Measurements from ENCODE around the gene LARGE1.

DNA sequence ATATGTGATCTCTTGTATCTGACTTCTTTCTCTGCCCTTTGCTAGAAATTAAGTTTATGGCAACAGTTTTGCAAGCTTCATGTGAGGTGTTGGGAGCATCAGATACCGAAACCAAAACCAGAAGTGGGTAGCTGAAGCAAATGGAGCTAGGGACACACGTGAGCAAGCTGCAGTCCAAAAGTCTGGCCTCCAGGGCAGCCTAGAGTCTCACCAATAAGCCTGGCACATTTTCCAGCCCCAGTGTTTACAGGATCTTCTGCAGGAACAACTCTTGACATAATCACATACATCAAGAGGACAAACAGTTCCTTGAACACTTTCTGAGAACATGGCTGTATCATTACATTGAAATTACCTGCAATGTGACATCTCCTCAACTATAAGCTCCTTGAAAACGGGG lies 114.1 kb downstream of the LARGE1 start:
- TF ChIP-seq, protein P1, sequence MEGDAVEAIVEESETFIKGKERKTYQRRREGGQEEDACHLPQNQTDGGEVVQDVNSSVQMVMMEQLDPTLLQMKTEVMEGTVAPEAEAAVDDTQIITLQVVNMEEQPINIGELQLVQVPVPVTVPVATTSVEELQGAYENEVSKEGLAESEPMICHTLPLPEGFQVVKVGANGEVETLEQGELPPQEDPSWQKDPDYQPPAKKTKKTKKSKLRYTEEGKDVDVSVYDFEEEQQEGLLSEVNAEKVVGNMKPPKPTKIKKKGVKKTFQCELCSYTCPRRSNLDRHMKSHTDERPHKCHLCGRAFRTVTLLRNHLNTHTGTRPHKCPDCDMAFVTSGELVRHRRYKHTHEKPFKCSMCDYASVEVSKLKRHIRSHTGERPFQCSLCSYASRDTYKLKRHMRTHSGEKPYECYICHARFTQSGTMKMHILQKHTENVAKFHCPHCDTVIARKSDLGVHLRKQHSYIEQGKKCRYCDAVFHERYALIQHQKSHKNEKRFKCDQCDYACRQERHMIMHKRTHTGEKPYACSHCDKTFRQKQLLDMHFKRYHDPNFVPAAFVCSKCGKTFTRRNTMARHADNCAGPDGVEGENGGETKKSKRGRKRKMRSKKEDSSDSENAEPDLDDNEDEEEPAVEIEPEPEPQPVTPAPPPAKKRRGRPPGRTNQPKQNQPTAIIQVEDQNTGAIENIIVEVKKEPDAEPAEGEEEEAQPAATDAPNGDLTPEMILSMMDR (IDR thresholded peaks at IDR 0.05; ENCODE audit: insufficient read depth, low read length, poor library complexity, severe bottlenecking) = no peak
- no peak for TF ChIP-seq EZH2phosphoT487 (conservative IDR thresholded peaks at IDR 0.05; ENCODE audit: low read length)

All from SU-DHL-6 (cell line).